AML-193 (cell line): ENCODE data around the gene RNF113A.
"Not testable (repeated sequence)": the region's sequence is repeated elsewhere in the genome, so short reads cannot be mapped to it uniquely, and the experiment has no call there.

Source experiments
- DNase-seq, 2 experiments: peaks; one replicate each; lab custom pipeline; 2025; lab: John Stamatoyannopoulos, UW

Gene RNF113A

GRCh38 chrX:119871599-119872395 is at the start of gene RNF113A, which contains the start of gene NDUFA1:
TSS of gene RNF113A (minus strand) at chrX:119871733. CDS start at chrX:119871613, 120 bp downstream.
TSS of gene NDUFA1 (plus strand) at chrX:119871832. CDS start at chrX:119871912, 80 bp downstream.
- DNase-seq: peak; percentile 68 to 80

- DNase-seq: no peak
Measured at GRCh38 chrX:119919835-119920585, 48.5 kb upstream of the RNF113A start.

GRCh38 chrX:119917877-119918276 is 46.3 kb upstream of the RNF113A start:
- no peak for DNase-seq

- no peak for DNase-seq
Measured at GRCh38 chrX:119916310-119916709, 44.8 kb upstream of the RNF113A start.

DNA sequence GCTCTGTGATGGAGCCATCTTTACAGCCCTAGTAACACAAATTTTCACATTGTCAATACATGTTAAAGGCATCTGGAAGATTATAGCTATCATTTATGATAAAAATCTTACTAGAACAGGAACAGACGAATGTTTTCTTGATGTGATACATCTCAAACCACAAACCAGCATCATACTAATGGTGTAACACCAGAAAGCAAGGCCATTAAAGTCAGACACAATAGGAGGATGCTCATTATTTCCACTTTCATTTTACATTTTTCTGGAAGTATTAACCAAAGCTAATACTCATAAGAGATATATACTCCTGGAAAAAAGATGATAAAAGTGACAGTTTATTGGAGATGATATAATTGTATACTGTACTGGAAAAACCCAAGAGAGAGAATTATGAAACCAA is 29.4 kb upstream of the RNF113A start:
- DNase-seq: no peak

DNA sequence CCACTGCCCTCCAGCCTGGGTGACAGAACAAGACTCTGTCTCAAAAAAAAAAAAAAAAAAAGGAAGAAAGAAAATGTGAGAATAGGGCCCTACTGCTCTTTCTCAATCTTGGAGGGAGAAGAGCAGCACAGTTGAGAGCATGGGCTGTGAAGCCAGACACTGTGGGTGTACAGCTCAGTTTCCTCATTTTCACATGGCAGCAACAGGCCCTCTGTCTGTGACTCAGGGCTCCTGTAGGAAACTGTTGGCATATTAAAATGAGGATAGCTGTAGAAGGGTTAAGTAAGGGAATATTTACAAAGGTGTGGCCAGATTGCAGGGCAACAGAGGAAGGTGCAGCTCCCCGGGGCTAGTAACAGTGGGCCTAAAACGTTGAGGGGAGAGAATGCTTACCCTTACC is 27.6 kb upstream of the RNF113A start:
- DNase-seq: no peak

DNA sequence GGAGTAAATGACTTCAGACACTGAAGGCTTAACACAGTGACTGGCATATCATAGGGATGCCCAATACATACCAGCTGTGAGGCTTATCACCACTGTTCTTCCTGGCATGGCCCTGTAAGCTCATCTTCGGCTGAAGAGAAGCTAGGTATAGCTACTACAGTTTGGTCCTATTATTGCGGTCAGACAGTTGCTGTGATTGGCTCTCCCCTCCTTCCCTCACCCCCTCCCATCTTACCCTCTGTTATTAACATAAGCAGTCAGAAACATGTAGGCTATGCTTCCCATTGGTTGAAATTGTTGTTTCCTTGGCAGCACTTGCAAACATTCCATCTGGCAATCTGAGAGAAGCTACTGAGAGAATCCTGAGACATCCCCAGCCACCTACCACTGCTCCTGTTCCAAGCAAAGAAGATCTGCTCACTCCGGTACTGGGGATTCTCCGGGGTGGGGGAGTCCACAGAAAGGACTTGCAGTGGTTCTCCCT is 24.4 kb upstream of the RNF113A start, which contains the start of gene AKAP14:
Gene AKAP14 (plus strand): TSS at position 51 of the 484 bp plus-strand sequence. CDS start 7,331 bp downstream, outside the sequence.
- no peak for DNase-seq

DNA sequence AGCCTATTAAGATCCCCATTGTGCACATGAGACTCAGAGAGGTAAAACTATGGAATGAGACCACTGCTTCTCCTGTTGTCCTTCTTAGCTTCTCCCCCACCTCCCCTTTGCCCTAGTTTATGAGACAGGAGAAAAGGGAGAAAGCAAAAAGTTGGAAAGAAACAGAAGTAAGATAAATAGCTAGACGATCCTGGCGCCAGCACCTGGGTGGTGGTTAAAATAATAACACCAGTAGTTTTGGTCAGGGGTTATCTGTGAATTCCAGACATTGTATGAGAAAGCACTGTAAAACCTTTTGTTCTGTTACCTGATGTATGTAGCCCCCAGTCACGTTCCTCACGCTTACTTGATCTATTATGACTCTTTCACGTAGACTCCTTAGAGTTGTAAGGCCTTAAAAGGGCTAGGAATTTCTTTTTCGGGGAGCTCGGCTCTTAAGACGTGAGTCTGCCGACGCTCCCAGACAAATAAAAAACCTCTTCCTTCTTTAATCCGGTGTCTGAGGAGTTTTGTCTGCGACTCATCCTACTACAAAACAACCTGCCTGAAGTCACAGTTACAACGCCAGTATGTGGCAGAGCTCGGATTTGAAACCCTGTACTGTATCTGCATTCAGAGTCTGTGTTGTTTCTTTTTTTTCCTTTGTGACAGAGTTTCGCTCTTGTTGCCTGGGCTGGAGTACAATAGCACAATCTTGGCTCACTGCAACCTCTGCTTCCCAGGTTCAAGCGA is 20.6 kb upstream of the RNF113A start:
- DNase-seq: not testable (repeated sequence)

- not testable (repeated sequence) for DNase-seq
Measured at GRCh38 chrX:119890626-119891025, 19.1 kb upstream of the RNF113A start.

DNA sequence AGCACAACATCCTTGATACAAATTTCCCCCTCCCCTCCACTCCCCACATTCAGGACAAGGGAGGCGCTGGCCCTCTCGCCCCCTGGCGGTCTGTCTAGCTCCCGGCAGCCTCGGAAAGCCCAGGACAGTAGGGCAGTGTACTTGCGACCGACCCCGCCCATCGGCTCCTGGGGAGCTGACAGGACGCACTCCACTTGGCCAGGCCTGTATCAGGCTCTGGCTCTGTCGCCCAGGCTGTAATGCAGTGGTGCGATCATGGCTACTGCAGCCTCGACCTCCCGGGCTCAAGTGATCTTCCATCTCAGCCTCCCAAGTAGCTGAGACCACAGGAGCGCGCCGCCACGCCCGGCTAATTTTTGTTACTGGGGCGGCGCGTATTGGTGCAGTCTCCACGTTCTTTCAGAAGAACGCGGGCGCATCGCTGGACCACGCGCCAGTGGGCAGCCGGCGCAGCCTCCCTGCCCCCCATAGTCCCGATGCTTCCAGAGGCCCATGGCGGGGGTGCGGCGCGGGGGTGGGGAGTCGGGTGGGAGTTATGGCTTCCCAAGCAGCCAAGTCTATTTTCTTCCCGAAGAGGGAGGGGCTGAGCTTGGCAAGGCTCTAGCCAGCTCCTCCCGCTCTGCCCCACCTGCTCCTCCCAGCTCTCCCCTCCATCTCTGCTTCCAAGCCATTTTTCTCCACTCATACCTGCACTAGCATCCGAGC is 16.3 kb upstream of the RNF113A start:
- no peak for DNase-seq

DNA sequence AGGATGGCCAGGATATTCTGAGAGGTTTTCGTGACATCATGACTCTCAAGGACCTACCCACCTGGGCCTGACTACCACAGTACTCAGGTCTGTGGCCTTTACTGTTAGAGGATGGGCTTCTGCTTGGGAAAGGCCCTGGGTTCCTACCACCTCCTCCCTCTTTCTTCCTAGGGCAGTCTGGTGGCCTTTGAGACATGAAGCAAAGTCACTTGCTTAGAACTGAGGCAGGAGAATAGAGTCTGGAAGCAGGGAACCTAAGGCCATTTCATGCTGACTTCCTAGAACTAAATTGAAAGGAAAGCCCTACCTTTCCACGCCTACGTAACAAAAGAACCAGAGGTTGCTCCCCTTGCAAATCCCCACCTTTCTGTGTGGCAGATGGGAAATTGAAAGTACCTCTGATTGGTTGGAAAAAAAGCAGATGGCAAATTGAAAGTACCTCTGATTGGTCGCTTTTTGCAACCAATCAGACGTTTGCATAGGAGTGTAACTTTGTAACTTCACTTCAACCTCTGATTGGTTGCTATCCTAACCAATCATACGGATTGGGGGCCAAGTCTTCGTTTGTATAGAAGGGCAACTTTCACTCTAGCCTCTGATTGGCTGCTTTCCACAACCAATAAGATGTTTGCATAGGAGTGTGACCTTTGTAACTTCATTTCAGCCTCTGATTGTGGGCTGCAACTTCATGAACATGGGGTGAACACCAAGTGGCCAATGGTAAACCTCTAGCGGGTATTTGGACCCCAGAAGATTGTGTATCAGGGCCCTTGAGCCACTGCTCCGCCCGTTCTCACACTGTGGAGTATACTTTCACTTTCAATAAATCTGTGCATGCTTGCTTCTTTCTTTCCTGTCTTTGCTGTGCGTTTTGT is 14.3 kb upstream of the RNF113A start:
- no peak for DNase-seq

- peak; percentile 48 to 54 for DNase-seq
Measured at GRCh38 chrX:119880552-119881437, 9.3 kb upstream of the RNF113A start.

DNA sequence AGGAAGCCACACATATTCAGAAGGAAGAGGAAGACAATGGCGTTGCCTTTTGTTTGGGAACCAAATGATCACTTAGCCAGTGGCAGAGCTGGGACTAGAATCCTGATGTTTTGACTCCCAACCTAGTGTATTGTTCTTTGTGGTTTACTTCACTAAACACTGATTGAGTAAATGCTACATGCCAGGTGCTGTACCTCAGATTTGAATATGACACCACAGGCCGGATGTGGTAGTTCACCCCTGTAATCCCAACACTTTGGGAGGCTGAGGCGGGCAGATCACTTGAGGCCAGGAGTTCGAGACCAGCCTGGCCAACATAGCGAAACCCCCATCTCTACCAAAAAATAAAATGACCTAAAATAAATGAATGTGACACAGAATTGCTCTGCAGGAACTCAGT is 8.5 kb upstream of the RNF113A start:
- DNase-seq: no peak

DNA sequence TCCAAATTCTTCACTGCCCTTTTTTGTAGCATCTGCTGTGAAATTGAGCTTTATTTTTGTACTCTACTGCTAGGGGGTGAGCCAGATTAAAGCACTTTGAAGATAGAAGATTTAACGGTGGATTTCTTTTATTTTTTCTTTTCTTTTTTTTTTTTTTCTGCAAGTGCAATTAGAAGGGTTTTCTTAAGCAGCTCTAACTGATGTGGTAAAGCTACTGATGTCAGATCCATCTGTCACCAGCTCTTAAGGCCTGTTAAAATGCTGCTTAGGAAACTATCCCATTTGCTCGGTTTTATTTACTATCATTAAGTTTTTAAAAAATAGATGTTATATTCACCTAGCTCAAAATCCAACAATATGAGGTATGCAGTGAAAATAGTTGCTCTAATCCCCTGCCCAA is 7.2 kb upstream of the RNF113A start:
- DNase-seq: no peak

GRCh38 chrX:119871245-119871598 is 311 bp downstream of the RNF113A start:
- no peak for DNase-seq

GRCh38 chrX:119870626-119871131 is 854 bp downstream of the RNF113A start:
- peak in 1 of 2 experiments; percentile 22 for DNase-seq

DNA sequence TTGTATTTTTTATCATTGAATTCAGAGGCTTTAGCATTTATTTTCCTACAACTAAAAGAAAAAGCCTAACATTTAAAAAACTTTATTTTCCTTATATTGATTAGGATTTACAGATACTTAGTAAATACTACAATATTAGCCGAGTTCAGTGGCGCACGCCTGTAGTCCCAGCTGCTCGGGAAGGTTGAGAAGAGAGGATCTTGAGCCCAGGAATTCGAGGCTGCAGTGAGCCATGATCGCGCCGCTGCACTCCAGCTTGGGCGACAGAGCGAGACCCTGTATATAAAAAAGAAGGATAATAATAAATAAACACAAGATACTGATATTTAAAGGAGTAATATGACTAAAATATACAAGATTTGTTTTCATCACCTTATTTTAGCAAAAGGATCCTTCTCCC is 18.1 kb downstream of the RNF113A start:
- no peak for DNase-seq

- peak; percentile 88 to 92 for DNase-seq
Measured at GRCh38 chrX:119852382-119853353, 18.9 kb downstream of the RNF113A start, which contains the start of gene UPF3B. TSS of gene UPF3B (minus strand) at chrX:119852963. CDS start at chrX:119852928, 35 bp downstream.
